MCF 10A (cell line): ENCODE measurements around the gene KLHL17. TPM values are rescaled to one million over a fixed set of nuclear protein-coding genes. Genes with fewer than 3 reads are reported as not detected.

ENCODE experiments used
- BruUV-seq: library from RNA; stranded (reverse); fragments of 400-500 nt; replicated peaks from 2 replicates; lab custom pipeline; 2021; lab: Mats Ljungman, UMichigan
- CTCF ChIA-PET: fragments of 300-600 bp; sonication (Branson Sonifier 250); formaldehyde crosslinking; extraction: SDS; loops from one replicate; lab custom pipeline; 2021; ENCODE audit warnings: antibody characterized with exemption, inconsistent platforms; lab: Yijun Ruan, JAX
- POLR2A ChIA-PET: fragments of 300-600, 350-650 bp; sonication (Branson Sonifier 250); formaldehyde crosslinking; extraction: SDS; loops from one replicate; lab custom pipeline; 2020; ENCODE audit warnings: antibody characterized with exemption, inconsistent platforms; lab: Yijun Ruan, JAX
- DNase-seq: peaks from one replicate; pipeline ENCODE4 v3.0.0-alpha.2; 2018; ENCODE audit not compliant: unreplicated experiment
- H3K27ac Mint-ChIP-seq: one replicate; pipeline ENCODE4 v1.8.0; 2022; ENCODE audit warnings: mild to moderate bottlenecking, low read depth, mixed read lengths; ENCODE audit not compliant: unreplicated experiment
- H3K27me3 Mint-ChIP-seq: one replicate; pipeline ENCODE4 v1.8.0; 2022; ENCODE audit warnings: mixed read lengths; ENCODE audit not compliant: insufficient read depth, unreplicated experiment
- H3K36me3 Mint-ChIP-seq: one replicate; pipeline ENCODE4 v1.8.0; 2022; ENCODE audit warnings: mild to moderate bottlenecking, moderate library complexity, mixed read lengths; ENCODE audit not compliant: insufficient read depth, unreplicated experiment
- H3K4me1 Mint-ChIP-seq: one replicate; pipeline ENCODE4 v1.8.0; 2022; ENCODE audit warnings: mixed read lengths; ENCODE audit not compliant: insufficient read depth, unreplicated experiment
- H3K4me3 Mint-ChIP-seq: one replicate; pipeline ENCODE4 v1.8.0; 2022; ENCODE audit warnings: mild to moderate bottlenecking, moderate library complexity, mixed read lengths; ENCODE audit not compliant: unreplicated experiment
- H3K9me3 Mint-ChIP-seq: one replicate; pipeline ENCODE4 v1.8.0; 2022; ENCODE audit warnings: mixed read lengths; ENCODE audit not compliant: unreplicated experiment
- intact Hi-C: fragments of 100-400 bp; cut with micrococcal nuclease; formaldehyde crosslinking; loops from 2 replicates; pipeline ENCODE4 v1.14.1; 2022
- total RNA-seq: library from RNA; stranded (reverse); gene quantifications from 2 replicates; pipeline ENCODE4 v1.2.3, GENCODE V29; 2022
- TF ChIP-seq, protein P1 (sequence below): fragments of 200-600 bp; IDR thresholded peaks from one replicate; pipeline ENCODE4 v1.8.0; 2022; ENCODE audit warnings: antibody characterized with exemption, mild to moderate bottlenecking; ENCODE audit not compliant: unreplicated experiment

Gene KLHL17
- total RNA-seq, 1 experiment from 2014 or later: 15.1 TPM

DNA sequence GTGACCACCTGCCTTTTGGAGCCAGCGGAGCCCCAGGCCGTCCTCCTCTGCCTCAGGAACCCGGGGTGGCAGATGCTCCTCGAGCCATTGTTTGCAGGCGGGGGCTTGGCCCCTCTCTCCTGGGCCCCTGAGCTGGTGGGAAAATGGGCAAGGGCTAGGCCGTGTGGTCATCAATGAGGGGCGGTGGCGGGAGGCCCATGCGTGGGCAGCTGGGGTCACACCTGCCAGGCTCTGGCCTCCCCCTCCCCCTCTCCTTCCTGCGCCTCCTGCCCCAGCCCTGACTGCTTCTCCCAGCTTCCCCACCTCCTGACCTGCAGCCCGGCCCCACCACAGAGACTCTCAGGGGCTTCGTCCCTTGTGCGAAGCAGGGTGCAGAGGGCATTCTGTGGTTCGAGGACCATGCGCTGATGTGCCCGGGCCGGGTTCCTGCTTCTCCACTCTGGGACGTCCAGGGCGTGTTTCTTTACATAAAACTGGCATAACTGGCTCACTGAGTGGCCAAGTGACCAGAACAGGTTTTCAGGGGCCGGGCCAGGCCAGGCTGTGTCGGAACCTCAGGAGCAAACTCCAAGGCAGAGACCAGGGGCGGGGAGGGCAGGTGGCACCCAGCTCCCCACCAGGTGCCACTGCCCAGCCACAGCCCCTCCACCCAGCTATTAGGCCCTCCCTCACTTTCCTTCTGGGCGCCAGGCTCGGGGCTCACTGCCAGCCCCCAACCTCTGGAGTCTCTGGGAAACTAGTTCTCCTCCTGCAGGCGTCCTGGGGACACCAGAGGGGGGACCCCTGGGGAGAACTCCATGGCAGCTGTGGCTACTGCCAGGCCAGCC, 27.4 kb upstream of the KLHL17 start:
- Mint-ChIP-seq H3K9me3 (no peaks in the 10 kb centered on the region), H3K27me3 (peaks cover 35% of the 10 kb centered on the region), H3K36me3 (no peaks in the 10 kb centered on the region), H3K4me1 (no peaks in the 10 kb centered on the region), H3K27ac (no peak overlapping the region), H3K4me3 (no peak overlapping the region)
- TF ChIP-seq, protein P1, sequence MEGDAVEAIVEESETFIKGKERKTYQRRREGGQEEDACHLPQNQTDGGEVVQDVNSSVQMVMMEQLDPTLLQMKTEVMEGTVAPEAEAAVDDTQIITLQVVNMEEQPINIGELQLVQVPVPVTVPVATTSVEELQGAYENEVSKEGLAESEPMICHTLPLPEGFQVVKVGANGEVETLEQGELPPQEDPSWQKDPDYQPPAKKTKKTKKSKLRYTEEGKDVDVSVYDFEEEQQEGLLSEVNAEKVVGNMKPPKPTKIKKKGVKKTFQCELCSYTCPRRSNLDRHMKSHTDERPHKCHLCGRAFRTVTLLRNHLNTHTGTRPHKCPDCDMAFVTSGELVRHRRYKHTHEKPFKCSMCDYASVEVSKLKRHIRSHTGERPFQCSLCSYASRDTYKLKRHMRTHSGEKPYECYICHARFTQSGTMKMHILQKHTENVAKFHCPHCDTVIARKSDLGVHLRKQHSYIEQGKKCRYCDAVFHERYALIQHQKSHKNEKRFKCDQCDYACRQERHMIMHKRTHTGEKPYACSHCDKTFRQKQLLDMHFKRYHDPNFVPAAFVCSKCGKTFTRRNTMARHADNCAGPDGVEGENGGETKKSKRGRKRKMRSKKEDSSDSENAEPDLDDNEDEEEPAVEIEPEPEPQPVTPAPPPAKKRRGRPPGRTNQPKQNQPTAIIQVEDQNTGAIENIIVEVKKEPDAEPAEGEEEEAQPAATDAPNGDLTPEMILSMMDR: no peak
- no TSS peak for BruUV-seq
- DNase-seq: no peak
- POLR2A ChIA-PET: no interaction called here
- intact Hi-C loops: no loop called here
- CTCF ChIA-PET: interaction anchor here (1.0 kb wide), 1 partner anchor 20 kb away, joined by 4 read pairs; no protein-coding TSS in a partner anchor

DNA sequence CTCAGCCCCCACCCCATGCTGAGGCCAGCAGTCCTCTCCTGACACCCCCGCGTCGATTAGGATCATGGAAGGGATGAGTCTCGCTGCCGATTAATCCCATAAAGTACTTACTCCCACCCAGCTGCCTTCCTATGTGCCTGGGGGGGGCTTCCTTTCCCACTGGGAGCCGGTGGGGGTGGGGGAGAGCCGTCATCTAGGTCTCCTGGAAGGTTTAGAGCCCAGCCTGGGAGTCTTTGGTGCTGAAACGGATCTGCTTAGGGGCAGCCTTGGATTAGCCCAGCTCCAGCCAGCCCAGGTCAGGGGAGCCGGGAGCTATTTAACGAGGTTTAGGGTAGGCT, 26.8 kb upstream of the KLHL17 start:
- TF ChIP-seq, protein P1: no peak
- H3K4me3 Mint-ChIP-seq: no peak overlapping the region
- intact Hi-C loops: no loop called here
- no peak overlapping the region for H3K27ac Mint-ChIP-seq
- H3K36me3 Mint-ChIP-seq: no peaks in the 10 kb centered on the region
- ChIA-PET CTCF (interaction anchor here (1.0 kb wide), 1 partner anchor 21 kb away, joined by 4 read pairs; no protein-coding TSS in a partner anchor), POLR2A (no interaction called here)
- H3K4me1 Mint-ChIP-seq: no peaks in the 10 kb centered on the region
- peaks cover 29% of the 10 kb centered on the region for H3K27me3 Mint-ChIP-seq
- BruUV-seq: no TSS peak
- no peaks in the 10 kb centered on the region for H3K9me3 Mint-ChIP-seq
- DNase-seq: no peak

DNA sequence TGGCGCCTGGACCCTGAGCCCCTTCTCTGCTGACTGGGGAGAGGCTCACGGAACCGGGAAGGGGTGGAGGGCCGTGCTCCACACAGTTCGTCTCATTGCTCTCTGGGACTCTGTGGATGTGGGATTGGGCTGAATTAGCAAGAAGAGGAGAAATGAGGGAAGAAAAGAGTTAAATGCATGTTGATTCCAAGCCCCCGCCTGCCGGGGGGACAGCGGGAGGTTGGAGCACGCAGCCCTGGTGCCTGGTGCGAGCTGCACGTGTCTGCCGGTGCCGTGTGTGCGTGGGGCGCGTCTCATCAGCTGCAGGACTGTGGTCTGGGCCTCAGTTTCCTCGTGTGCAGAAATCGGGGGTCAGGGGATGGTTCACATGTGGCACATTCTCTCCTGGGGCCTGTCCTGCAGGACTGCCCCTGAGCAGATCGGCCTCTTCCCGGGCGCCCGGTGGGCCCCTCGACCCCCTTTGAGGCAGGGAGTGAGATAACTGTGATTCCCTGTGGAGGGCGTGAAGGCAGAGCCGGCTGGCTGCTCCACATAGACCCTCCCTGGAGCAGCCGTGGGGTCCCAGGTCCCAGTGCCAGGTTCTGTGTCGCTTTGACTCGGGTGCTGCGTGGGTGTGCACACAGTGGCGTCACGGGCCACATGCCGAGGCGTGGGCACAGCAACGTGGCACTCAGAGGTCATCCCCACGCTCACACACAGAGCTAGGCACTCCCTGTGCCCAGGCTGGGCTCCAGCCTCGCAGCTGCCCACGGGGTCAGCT, 25.2 kb upstream of the KLHL17 start:
- intact Hi-C loops: no loop called here
- TF ChIP-seq, protein P1: no peak
- ChIA-PET POLR2A (no interaction called here), CTCF (interaction anchor here (0.7 kb wide), 1 partner anchor 30 kb away, joined by 6 read pairs; no protein-coding TSS in a partner anchor)
- Mint-ChIP-seq H3K27ac (no peak overlapping the region), H3K4me1 (no peaks in the 10 kb centered on the region), H3K27me3 (peaks cover 28% of the 10 kb centered on the region), H3K4me3 (no peak overlapping the region), H3K9me3 (no peaks in the 10 kb centered on the region), H3K36me3 (no peaks in the 10 kb centered on the region)
- BruUV-seq: no TSS peak
- no peak for DNase-seq

GRCh38 chr1:935751-936231, 24.6 kb upstream of the KLHL17 start:
- BruUV-seq: no TSS peak
- H3K9me3 Mint-ChIP-seq: no peaks in the 10 kb centered on the region
- intact Hi-C loops: no loop called here

More at GRCh38 chr1:935751-936231, 24.6 kb upstream of the KLHL17 start:
- no peaks in the 10 kb centered on the region for H3K4me1 Mint-ChIP-seq
- no peak overlapping the region for H3K4me3 Mint-ChIP-seq
- ChIA-PET POLR2A (no interaction called here), CTCF (interaction anchor here (0.7 kb wide), 1 partner anchor 31 kb away, joined by 6 read pairs; no protein-coding TSS in a partner anchor)
- no peak overlapping the region for H3K27ac Mint-ChIP-seq
- no peaks in the 10 kb centered on the region for H3K36me3 Mint-ChIP-seq
- peaks cover 28% of the 10 kb centered on the region for H3K27me3 Mint-ChIP-seq
- TF ChIP-seq, protein P1: no peak
- DNase-seq: no peak
